ENCODE data around the gene ZDHHC24.

ZDHHC24 gene

GRCh38 chr11:66545701-66546367 is at the start of gene ZDHHC24:
Gene ZDHHC24 (minus strand): TSS chr11:66546048. CDS start chr11:66546003, 45 bp downstream.
- DNase-seq (ENCODE audit: extremely low read depth, insufficient read length): peak; percentile 96
- Histone ChIP-seq H3K27me3 (replicated peaks; ENCODE audit: control insufficient read depth, insufficient read depth, low read length) (no peaks in the 10 kb centered on the region; the same call in 1 of the 2 replicates), H3K36me3 (ENCODE audit: control insufficient read depth, insufficient read depth, low read length) (peaks cover 8% of the 10 kb centered on the region), H3K4me3 (replicated peaks; ENCODE audit: low read depth, low read length) (peak within 1 kb of the TSS; percentile 88)
- TF ChIP-seq, protein P1, sequence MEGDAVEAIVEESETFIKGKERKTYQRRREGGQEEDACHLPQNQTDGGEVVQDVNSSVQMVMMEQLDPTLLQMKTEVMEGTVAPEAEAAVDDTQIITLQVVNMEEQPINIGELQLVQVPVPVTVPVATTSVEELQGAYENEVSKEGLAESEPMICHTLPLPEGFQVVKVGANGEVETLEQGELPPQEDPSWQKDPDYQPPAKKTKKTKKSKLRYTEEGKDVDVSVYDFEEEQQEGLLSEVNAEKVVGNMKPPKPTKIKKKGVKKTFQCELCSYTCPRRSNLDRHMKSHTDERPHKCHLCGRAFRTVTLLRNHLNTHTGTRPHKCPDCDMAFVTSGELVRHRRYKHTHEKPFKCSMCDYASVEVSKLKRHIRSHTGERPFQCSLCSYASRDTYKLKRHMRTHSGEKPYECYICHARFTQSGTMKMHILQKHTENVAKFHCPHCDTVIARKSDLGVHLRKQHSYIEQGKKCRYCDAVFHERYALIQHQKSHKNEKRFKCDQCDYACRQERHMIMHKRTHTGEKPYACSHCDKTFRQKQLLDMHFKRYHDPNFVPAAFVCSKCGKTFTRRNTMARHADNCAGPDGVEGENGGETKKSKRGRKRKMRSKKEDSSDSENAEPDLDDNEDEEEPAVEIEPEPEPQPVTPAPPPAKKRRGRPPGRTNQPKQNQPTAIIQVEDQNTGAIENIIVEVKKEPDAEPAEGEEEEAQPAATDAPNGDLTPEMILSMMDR (IDR thresholded peaks at IDR 0.05; ENCODE audit: insufficient read depth, low read length, poor library complexity, severe bottlenecking): no peak

DNA sequence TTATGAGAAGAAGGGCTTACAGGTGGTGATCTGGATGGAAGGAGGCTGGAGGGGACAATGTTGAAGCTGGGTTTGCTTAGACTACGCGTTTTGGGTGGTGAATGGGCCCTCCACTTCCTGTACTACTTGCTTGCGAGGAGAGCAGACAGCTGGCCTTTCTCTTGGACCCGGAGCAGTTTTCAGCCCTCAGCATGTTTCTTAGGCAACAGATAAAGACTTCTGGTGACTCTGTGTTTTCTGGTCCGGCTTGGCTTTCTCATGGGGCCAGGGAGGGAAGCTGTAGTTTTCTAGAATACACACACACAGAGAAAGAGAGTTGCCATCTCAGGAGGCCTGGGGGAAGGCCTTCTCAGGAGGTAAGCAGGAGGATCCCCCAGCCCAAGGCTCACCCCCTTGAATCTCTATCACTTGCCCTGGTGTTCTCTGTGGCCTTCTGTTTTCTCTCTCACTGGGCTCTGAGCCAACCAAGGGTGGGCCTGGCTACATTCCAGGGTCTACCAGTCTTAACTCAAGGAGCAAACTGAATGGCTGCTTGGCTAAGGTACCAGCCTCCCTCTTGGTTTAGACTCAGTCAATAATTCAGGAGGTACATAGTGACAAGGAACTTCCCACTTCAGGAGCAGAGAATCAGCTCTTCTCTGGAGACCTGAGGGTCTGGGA is 49.5 kb upstream of the ZDHHC24 start:
- Histone ChIP-seq H3K4me3 (replicated peaks; ENCODE audit: low read depth, low read length) (no peak overlapping the region), H3K27me3 (replicated peaks; ENCODE audit: control insufficient read depth, insufficient read depth, low read length) (no peaks in the 10 kb centered on the region), H3K36me3 (ENCODE audit: control insufficient read depth, insufficient read depth, low read length) (peaks cover 6% of the 10 kb centered on the region)
- no peak for DNase-seq (ENCODE audit: extremely low read depth, insufficient read length)
- TF ChIP-seq, protein P1 (IDR thresholded peaks at IDR 0.05; ENCODE audit: insufficient read depth, low read length, poor library complexity, severe bottlenecking): no peak

GRCh38 chr11:66593650-66594049 is 47.8 kb upstream of the ZDHHC24 start:
- no peaks in the 10 kb centered on the region for H3K27me3 ChIP-seq (replicated peaks; ENCODE audit: control insufficient read depth, insufficient read depth, low read length)
- peak overlapping the region; percentile 69 for H3K4me3 ChIP-seq (replicated peaks; ENCODE audit: low read depth, low read length)
- H3K36me3 ChIP-seq (ENCODE audit: control insufficient read depth, insufficient read depth, low read length): no peaks in the 10 kb centered on the region
- TF ChIP-seq, protein P1 (IDR thresholded peaks at IDR 0.05; ENCODE audit: insufficient read depth, low read length, poor library complexity, severe bottlenecking): no peak
- no peak for DNase-seq (ENCODE audit: extremely low read depth, insufficient read length)

GRCh38 chr11:66593303-66593635 is 47.4 kb upstream of the ZDHHC24 start:
- Histone ChIP-seq H3K36me3 (ENCODE audit: control insufficient read depth, insufficient read depth, low read length) (no peaks in the 10 kb centered on the region), H3K4me3 (replicated peaks; ENCODE audit: low read depth, low read length) (peak overlapping the region; percentile 69), H3K27me3 (replicated peaks; ENCODE audit: control insufficient read depth, insufficient read depth, low read length) (no peaks in the 10 kb centered on the region)
- TF ChIP-seq, protein P1 (IDR thresholded peaks at IDR 0.05; ENCODE audit: insufficient read depth, low read length, poor library complexity, severe bottlenecking): no peak
- no peak for DNase-seq (ENCODE audit: extremely low read depth, insufficient read length)

GRCh38 chr11:66592457-66593302 is 46.8 kb upstream of the ZDHHC24 start, which contains the start of the genes CCDC87 and CCS:
Gene CCDC87 (minus strand): TSS chr11:66593063. CDS start chr11:66593015, 48 bp downstream.
Gene CCS (plus strand): TSS chr11:66593185. CDS start chr11:66593262, 77 bp downstream.
- TF ChIP-seq, protein P1 (IDR thresholded peaks at IDR 0.05; ENCODE audit: insufficient read depth, low read length, poor library complexity, severe bottlenecking): peak; percentile 62
- H3K36me3 ChIP-seq (ENCODE audit: control insufficient read depth, insufficient read depth, low read length): no peaks in the 10 kb centered on the region
- no peaks in the 10 kb centered on the region for H3K27me3 ChIP-seq (replicated peaks; ENCODE audit: control insufficient read depth, insufficient read depth, low read length)
- peak; percentile 99 for DNase-seq (ENCODE audit: extremely low read depth, insufficient read length)
- peak within 1 kb of the TSS; percentile 69 for H3K4me3 ChIP-seq (replicated peaks; ENCODE audit: low read depth, low read length)
